HG03039 (cell line): ENCODE data around the gene MAST4.

Source experiments
- ATAC-seq: cut with Tn5 transposase; IDR thresholded peaks from one replicate; pipeline ENCODE4 v1.9.1; 2021; ENCODE audit warnings: mild to moderate bottlenecking, moderate library complexity; ENCODE audit not compliant: unreplicated experiment

The MAST4 gene

DNA sequence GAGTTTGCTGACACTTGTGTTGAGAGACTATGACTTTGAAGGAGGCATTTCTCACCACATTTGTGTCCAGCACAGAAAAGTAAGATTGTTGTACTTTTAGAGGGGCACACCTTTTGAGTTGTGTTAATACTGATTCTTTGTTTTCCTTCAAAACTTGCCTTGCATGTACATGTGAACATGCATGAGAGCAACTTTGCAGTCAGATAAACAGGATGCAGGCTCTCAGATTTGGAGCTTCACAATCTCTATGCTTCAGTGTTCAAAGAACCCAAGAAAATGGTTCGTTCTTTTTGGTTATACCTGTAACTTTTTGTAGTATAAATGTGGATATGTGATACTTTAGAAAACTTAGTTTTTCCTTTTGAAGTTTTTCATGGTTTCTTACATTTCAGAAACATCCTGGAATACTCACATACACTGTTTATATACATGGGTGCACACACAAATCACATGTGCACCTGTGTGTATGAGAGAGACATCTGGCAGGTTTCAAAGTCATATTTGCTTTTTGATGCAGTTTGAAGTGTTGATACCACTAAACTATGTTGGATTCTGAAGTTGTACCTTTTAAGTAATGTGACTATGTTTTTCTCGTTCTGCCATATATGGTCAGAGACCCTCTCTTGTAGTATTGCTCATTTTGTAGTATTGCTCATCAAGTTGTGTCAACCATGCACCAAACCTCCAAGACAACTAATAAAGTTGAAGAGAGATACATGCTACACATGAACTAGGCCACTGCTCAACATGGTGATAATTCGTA is 409.7 kb downstream of the MAST4 start:
- ATAC-seq = no peak

DNA sequence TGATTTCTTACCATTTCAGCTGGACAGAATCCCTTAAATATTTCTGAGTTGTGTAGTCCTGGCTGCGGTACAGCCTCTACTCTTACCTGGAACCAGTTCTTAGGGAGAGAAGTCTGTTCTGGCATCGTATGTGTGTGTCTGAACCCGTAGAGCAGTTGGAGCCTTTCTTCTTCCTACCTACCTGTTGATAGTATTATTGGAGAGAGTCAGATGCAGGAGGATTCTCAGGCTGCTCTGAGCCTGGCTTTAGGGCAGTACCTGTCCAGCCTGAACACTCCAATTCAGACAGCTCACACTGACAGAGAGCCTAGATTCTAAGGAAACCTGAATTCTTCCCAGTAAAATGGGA is 410.3 kb downstream of the MAST4 start:
- ATAC-seq = no peak

DNA sequence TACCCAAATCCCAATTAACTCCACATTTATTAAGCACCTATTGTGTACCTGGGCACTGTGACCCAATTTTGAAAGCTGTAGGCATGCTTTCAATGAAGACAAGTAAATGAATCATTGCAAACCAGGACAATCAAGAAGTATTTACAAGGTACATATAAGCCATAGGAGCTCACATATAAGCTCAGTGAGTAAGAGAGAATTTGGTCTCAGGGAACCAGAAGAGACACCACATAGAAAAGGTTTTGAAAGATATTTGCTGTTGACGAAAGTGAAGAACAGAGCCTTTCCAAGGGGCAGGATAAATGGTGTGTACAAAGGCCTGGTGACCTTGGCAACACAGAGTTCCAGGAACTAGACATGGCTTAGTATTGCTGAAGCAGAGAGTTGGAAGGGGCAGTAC is 412.8 kb downstream of the MAST4 start:
- ATAC-seq = no peak

DNA sequence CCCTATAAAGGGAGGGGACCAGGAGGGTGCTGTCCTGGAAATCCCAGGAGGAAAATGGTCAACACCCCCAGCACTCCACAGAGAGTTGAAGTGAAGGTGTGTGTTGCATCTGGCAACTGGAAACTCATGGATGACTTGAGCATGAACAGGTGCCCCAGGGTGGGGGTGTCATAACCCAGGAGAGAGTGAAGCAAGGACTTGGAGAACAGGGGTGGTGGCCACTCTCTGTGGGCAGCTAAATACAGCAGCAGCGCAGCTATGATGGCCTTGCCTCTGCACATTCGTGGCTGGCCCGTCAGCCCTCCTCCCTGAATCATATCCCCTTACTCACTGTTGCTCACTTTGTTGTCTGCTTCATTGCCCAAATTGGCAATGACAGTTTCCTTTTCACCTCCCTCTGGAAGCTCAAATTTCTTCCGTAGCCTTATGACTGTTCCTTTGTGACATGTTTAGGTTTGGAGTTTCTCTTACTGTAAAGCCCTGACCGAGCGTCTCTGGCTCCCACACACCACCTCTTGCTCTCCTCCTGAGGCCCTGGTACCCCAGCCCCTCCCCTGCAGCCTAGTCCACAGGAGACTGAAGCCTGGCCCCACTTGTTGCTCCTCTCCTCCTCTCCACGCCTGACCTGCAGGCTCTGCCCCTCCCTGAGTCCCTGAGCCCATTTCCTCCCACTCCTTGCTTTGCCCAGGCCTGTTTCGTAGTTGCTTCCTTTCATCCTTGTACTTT is 414.7 kb downstream of the MAST4 start:
- ATAC-seq = no peak

DNA sequence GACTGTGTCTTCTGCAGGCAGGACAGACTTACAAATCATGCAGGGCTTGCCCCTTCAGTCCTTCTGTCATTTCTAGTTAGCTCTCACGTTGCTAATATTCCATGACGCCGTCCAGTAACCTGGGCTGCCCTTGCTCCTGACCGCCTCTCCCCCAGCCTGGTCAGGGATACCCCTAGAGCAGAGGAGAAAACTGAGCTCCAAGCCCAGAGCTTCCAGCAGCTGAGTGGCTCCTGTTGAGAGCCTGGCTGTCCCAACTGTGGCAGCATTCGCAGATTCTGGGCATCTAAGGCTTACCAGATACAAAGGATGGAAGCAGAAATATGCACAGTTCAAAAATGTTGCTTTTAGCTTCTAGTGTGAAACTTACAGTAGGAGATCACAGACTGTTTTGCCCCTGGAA is 415.2 kb downstream of the MAST4 start:
- no peak for ATAC-seq

DNA sequence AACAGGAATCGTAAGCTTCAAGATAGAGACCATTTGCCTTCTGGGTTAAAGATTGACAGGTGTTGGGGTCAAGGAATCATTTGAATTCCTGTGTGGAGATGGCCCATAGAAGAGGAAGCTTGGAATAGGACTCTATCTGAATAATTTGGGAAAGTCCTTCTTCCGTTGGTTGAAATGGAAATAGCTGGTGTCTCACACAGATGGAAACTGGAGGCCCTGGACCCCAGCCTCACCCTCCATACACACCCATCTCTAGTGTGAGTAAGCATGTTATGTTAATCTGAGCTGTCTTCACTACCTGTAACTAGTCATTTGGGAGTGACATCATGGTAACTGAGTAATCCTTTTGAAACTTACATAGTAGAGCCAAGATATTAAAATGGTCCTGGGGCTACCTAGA is 416.0 kb downstream of the MAST4 start:
- no peak for ATAC-seq

DNA sequence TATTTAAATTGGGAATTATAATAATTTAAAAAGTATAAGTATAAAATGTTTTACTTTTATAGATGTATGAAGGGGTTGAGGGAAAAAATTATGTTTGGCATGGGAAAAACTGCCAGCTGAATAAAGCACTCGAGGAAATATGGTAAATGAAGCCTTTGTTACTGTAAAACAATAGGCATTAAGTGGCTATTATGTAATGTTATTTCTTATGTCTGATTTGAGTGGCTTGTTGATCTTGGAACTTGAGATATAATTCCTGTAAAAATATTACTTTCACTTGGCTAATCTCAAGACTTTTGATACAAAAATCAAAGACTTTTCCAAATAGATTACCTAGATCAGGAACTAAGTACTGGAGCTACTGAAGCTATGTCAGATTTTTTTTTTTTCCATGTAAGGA is 417.5 kb downstream of the MAST4 start:
- no peak for ATAC-seq

DNA sequence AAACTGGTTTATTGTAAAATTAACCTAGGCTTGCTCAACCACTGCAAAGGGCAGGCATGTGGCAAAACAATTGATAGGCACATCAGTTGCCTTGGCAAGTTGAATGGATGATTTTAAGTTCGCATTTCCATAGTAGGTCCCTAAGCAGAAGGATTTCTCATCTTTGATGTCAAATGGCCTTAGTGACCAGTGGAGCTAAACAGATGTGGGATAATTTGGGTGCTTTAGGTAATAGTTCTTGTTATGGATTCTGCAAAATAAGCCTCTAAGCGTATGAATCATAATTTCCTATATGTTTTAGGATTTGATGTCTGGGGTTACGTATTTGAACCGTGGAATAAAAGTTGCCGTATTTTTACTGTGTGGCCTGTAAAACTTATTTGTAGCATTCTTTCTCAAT is 418.0 kb downstream of the MAST4 start:
- ATAC-seq = no peak

DNA sequence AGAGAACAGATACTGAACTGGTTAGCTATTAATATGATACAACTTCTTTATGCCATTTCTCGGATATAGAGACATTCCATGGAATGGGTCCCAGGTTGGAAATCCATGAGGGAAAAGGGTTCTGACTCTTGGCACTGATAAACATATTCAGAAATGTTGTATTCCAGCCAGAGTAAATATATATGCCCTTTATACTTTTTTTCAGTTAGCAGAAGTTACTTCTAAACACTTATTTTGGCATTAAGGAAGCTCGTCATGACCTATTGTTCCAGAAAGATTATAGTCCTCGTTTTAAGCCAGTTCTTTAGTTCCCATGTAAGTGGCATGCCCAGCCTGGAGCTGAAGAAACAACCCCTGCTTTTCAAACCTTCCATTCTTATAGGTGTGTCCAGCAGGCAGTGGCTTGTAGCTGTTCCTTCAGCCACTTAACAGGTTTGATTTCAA is 418.8 kb downstream of the MAST4 start:
- no peak for ATAC-seq

DNA sequence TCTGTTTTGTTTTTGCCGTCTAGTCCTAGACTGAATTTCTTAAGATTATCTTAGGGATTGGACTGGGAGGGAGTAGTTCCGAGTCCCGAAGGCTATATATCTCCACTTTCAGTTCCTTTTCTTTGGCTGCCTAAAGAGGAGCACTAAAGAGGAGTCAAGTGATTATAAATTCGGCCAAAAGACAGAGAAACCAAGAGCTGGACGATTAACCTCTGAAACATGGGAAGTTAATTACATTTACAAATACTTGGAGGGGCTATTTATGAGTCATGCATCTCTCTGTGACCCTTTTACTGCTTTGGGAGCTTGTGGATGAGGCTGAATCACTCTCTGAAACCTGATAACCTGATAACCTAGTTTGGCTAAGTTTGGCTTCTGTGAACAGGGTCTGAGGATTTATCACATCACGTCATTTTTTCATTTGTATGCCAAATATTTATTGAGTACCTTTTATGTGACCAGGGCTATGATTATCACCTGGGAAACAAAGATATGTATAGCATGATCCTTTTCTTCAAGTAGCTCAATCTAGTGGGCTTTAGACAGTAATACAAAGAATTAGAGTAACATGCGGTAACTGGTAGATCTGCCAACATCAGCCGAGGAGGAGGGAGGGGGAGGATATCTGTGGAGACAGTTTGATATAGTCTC is 419.5 kb downstream of the MAST4 start:
- ATAC-seq = no peak

DNA sequence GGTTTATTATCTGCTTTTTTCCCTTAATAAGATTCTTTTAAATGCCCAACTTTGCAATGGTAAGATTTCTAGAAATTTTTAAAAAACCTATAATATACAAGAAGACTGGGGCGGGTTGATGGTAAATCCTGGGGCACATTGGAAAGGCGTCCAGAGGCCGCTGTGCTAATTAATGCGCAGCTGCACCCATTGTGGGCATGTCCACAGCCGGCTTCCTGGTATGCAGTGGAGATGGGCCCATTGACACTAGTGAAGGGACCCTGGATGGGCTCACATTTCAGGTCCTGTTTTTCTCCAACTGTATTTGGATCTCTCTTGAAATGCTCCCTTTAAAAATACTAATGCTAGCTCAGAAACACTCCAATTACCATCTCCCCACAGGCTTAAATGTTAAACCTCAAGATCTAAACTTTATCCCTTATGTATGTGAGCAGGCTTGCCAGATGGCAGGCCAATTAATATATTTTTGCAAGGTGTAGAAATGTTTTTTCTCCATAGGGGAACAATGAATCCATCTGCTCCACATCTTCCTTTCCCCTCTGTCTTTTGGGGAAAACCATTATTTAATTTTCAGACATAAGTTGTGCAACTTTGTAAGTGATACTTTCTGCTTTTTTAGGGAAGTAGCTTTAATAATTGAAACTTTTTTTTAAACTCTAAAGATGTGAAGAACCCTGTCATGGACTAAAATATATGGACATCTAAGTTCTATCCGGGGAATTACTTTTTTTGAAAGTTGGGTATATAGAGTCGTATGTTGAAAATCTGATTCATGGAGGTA is 423.1 kb downstream of the MAST4 start:
- no peak for ATAC-seq

DNA sequence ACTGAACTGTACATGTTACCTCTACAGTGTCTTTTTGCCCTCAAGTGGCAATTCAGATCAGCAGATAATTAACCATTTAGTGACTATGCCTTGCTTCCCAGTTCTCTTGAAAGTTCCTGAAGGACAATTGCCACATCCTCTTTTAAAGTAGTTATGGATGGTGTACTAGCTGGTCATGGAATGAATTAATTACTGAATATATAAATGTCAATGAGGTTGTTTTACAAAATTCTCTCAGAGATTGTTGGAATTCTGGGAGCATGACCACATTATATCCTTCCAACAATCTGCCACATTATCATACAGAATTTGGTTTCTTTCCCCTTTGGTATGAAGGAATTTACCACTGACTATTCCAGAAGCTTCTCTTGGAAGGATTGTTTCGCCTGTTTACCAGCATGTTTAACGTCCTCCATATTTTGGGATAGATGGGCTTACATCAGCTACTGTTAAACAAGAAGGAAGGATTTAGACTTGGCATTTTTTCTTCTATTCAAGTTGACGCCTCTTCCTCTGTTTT is 424.0 kb downstream of the MAST4 start:
- no peak for ATAC-seq

DNA sequence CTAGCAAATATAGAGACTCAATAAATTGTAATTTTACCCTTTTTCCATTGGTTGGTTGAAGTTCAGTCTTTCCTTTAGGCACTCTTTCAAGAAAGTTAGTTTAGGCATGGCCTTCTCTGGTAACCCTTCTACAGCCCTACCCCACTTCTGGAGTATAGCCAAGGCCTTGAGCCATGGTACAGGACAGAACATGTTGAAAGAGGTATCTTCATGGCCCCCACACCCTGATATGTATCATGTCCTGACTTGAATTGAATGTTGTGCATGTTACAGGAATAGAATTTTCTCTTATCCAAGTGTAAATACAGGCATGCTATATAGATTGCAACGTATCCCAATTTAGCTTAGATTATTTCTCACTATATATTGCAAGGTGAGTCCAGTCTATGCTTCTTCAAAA is 424.8 kb downstream of the MAST4 start:
- no peak for ATAC-seq

DNA sequence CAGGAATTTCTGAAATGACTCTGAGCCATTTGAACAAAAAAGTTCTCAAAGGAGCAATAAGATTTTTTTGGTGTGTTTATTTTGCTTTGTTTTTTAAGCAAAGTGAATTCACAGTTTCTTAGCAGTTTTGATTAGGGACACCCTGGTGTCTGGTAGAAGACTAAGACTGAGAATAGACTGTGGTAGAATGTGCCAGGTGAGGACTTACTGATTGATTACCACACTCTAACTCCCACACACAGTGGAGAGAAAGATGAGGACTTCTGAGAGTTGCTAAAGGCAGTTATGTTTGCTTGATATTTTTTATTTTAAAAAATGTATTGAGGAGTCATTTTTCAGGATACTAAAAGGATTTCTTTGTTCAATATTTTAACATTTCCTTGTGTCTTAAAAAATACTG is 425.3 kb downstream of the MAST4 start:
- ATAC-seq = no peak

DNA sequence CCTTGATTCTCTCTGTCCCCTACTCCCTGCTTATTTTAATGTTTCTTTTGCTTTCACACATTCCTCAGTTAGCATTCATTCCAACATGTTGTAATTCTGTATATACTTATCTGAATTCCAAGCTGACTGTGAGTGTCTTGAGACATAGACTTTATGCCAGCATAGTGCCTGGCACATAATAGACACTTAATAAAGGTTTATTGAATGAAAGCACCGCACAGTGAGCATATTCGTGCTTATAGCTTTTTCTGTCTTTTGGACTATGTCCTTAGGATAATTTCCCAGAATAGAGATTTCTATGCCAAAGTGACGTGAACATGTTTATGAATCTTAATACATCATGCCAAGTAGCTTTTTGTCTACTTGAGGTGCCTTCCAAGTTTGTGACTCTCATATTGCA is 425.8 kb downstream of the MAST4 start:
- ATAC-seq = no peak

DNA sequence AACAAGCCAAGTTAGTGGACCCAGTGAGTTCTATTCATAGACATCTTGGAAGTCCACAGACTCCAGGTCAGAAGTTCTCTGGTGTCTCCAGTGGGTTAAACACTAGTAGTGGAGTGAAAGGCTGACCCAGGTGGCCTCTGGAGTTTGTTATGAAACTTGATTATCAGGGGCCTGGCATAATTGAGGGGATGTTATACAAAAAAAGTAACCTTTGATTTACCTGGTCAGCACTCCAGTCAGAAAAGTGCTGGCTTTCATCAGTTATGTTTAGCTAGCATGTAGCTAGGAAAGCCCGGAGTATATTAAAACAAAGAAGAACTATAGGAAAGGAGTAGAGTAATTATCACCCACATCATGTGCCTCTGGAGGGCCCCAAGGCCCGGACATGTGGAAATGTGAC is 429.3 kb downstream of the MAST4 start:
- ATAC-seq = no peak

DNA sequence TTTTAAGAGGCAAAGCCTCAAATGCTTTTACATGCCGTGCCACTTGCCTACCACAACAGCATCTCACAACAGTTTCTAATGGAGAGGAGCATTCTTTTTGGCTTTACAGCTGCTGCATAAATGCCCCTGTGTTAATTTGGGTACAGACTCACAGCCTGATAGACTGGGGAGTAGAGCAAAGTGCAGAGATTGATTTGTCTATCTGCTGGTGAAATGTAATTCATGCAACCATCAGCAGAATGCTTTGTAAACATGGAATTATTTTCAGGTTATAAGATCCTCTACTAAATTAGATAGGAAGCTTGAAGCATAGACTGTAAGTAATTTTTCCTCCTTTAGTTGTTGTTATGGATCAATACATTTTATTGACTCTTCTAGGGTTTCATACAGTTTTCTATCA is 430.1 kb downstream of the MAST4 start:
- no peak for ATAC-seq

DNA sequence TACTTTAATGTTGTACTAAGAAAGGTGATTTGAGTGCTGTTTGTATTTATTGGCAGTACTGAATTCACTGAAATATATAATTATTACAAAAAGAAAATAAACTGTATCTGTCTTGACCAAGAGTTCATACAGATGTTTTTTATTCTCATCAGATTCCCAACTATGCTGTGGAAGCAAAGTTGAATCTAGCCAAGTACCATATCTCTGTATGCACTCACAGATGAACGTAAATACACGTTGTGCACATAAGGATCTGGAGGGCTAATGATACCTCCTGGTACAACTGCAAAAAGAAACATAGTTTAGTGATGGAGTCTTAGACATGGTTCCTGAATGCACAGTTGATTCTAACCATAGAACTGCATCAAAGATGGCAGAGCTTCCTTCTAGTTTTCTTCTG is 431.0 kb downstream of the MAST4 start:
- no peak for ATAC-seq

DNA sequence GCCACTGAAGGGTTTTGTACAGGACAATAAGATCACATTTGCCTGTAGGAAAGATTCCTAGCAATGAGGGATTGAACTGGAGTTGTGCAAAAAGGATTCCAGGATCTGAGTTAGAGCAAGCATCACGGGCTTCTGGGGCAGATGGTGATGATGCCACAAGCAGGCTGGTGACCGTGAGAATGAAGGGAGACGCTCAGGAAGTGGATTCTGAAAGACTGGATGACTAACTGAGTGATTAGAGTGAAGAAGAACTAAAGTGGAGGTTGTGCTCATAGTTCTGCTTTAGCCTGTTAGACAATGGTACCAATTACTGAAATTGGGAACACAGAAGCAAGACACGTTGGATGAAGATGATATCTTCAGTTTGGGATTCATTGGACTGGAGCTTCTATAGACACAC is 432.2 kb downstream of the MAST4 start:
- ATAC-seq = no peak

DNA sequence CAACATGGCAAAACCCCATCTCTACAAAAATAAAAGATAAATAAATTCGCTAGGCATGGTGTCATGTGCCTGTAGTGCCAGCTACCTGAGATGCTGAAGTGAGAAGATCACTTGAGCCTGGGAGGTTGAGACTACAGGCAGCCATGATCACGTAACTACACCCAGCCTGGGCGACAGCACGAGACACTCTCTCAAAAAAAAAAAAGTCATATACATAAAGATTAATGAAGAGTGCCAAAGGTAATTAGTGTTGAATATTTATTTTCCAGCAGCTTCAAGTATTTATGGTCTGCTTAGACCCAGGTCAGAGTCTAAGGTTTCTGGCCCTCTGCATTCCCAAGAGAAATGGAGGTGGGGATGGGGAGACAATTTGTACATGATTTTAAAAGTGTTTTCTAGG is 432.7 kb downstream of the MAST4 start:
- ATAC-seq = no peak

DNA sequence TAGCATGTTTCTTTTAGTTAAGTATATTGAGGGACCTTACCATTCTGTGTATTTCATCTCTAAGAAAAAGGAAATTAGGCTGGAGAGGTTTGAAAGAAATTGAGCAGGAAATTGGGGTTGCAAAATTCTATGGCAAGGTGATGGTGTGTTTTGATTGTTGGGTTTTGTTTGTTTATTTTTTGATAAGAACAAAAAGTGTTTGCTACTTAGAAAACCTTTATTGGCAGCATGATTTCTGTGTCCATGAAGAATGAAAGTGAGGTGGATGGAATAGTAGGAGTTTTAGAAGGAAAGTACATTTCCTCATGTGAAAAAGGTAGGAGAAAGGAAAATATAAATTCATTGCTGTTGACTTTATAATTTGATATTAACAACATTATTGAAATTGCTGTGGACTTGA is 433.3 kb downstream of the MAST4 start:
- ATAC-seq = no peak
